Measurements from ENCODE around the gene KIAA0753.

DNA sequence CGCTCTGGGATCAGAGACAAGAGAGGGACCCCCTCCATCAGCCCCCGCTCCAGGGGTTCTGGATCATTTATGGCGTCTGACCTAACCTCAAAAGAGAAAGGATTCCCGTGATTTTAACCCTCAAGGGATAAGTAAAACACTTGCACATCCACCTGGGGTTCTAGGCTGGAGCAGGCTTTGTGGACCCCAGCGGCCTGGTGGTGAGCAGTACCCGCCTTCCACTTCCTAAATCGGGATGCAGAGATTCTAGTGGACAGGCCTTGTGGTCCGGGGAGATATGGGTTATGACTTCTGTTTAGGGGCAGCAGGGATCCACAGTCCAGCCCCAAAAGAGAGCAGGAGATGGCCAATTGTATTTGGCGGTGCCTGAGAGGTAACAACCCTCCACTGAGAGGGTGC is 83.5 kb downstream of the KIAA0753 start:
- TF ChIP-seq, protein P1, sequence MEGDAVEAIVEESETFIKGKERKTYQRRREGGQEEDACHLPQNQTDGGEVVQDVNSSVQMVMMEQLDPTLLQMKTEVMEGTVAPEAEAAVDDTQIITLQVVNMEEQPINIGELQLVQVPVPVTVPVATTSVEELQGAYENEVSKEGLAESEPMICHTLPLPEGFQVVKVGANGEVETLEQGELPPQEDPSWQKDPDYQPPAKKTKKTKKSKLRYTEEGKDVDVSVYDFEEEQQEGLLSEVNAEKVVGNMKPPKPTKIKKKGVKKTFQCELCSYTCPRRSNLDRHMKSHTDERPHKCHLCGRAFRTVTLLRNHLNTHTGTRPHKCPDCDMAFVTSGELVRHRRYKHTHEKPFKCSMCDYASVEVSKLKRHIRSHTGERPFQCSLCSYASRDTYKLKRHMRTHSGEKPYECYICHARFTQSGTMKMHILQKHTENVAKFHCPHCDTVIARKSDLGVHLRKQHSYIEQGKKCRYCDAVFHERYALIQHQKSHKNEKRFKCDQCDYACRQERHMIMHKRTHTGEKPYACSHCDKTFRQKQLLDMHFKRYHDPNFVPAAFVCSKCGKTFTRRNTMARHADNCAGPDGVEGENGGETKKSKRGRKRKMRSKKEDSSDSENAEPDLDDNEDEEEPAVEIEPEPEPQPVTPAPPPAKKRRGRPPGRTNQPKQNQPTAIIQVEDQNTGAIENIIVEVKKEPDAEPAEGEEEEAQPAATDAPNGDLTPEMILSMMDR (conservative IDR thresholded peaks at IDR 0.05; ENCODE audit: low read depth, low read length): no peak
- no peak for TF ChIP-seq EZH2 (IDR thresholded peaks at IDR 0.05; ENCODE audit: low read length, unreplicated experiment)
